Stimulated activated naive CD8-positive, alpha-beta T cell treated with anti-CD3 and anti-CD28 coated beads, Interleukin-15, Interleukin-2, amounts not matched to agents 100 U/mL and 50 U/mL, for 24 hours (primary cell): ENCODE measurements around the gene NRN1.
"Not testable (repeated sequence)": the region's sequence is repeated elsewhere in the genome, so short reads cannot be mapped to it uniquely, and the experiment has no call there.

Experiments
- ATAC-seq: fragments of 150-1000 bp; cut with Tn5 transposase; one replicate; pipeline ENCODE4 v1.10.0; 2021
- DNase-seq: peaks from one replicate; pipeline ENCODE4 v3.0.0; 2021

The NRN1 gene

DNA sequence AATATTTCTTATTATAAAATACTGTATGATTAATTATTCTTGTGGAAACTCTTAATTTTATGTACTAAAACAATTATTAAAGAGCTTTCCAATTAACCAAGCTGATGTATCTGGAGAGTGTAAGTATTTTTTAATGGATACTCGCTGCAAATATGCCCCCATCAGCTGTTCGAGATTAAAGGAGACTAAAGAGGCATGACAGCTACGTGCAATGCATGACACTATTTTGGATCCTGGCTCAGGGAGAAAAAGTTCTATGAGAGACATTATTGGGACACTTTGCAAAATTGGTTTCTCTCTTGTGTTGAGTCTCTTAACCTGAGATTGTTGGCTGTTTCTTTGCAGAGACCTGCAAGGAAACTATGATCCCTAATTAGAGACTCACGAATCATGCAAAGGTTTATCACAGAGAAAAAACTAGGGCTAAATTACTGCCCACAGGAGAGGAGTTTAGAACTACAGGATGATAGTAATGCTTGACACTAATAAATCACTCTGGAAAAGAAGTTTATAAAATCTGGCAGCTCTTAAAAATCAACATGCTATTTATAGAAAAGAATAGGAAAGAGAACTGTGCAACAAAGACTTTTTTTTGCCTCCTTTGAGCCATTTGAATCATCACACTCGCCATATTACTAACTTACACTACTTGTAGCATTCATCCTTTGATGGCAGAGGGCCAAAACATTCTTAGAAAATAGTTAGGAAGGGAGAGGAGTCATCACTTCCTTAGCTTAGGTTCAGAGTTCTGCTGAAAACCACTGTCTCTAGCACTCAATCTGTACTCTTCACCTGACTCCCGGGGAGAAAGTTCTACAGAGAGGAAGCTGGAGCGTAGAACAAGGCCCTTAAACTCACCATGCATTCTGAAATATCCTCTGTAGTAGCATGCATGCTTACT lies 25.3 kb downstream of the NRN1 start:
- ATAC-seq = peak; percentile 48

DNA sequence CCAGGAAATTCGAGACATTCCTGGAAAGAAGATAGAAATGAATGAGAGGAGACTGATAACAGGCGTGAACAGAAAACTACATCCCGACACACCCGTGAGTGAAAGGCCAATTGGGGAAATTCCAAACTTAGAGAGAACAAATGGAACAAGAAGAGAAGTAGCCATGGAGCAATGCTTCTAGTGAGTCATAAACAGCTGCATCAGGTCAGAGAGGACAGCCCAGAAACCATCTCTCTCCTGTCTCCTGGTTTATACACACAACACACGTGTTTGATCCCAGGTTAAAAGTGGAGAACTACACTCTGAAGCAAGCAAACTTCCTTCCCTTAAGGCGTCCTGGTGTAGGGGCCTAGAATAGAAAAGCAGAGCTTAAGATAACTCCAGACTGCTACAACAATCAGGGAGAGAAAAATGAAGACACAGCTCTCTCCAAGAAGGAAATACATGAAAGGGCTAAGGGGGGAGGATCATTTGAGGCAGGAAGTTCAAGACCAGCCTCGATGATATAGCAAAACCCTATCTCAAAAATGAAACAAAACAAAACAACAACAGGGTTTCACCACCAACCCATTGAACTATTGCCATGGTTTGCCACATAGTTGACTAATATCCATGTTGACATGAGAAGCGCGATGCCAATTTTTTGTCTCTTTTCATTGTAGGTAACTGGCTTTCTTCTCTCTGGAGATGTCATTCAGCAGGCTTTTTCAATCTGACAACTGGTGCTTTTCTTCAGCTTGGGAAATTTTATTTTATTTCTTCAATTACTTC lies 26.9 kb downstream of the NRN1 start:
- DNase-seq (no peak), ATAC-seq (no peak)

More for the DNA sequence above, 25.3 kb downstream of the NRN1 start:
- DNase-seq = no peak

DNA sequence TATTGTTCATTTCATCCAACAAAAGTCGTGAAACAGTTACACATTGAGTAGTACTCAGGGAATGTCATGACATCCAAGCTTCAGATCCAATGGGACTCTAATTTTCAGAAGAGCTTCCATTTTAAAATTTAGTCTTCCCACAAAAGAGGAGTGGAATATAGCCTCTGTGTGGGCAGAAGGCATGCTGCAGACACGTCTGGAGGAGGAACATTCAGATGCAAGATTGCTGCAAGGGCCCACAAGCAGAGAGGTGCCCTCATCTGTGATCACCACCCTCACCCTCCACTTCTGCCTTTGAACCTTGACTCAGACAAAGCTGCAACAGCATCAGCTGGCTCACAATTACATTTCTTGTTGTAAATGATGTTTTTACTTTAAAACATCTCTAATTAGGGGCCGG lies 29.9 kb downstream of the NRN1 start:
- no peak for DNase-seq

DNA sequence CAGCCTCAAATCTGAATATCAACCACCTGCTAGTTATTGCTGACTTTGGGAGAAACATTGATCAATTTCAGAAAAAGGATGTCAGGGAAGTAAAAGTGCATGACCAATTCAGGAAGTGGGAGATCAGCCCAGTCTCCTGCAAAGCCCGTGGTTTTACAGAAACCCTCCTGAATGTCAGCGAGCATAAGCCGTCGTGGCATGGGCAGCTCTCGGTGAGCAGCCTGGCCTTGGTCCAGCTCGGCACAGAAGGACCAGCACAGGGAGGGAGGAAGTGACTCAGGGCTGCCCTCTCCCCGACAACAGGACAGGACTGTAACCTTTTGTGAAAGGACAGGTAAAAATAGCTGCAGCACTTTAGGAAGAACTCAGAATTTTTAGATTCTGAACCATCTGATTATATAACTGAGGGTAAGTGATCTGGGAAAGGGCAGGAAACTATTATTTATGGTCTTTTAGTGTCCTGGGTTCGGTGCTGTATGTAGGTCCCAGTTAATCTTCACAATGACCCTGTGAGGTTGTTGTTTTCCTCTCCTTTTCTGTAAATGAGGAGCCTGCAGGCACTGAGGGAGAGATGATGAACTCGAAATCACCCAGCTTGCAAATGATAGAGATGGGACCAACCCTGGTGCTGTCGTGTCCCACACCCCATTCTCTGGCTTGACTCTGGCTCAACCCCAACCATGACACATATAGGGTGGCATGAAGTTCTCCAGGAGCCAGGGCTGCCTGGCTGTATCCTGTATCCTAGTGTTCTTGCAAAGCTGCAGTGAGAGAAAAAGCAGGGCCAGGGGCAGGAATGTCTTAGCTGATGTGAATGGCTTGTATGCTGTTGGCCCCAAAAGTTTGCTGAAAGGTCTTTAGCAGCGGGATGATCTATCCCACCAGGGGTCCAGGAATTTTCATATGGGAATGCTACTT lies 37.6 kb downstream of the NRN1 start:
- DNase-seq (no peak), ATAC-seq (no peak)

More for the DNA sequence above, 29.9 kb downstream of the NRN1 start:
- no peak for ATAC-seq

DNA sequence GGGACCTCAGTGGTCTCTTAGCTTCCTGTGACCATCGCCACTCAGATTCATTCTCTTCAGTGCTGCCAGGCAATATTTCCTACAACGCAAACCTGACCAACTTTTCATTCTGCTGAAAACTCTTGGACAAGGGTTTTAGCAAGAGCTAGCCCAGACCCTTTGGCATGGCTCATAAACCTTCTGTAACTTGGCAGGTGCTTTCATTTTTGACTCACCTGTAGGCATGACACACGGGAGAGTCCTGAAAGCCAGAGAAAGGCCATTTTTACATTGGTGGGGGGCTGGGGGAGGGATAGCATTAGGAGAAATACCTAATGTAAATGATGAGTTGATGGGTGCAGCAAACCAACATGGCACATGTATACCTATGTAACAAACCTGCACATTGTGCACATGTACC lies 38.7 kb downstream of the NRN1 start:
- ATAC-seq, DNase-seq: not testable (repeated sequence)

DNA sequence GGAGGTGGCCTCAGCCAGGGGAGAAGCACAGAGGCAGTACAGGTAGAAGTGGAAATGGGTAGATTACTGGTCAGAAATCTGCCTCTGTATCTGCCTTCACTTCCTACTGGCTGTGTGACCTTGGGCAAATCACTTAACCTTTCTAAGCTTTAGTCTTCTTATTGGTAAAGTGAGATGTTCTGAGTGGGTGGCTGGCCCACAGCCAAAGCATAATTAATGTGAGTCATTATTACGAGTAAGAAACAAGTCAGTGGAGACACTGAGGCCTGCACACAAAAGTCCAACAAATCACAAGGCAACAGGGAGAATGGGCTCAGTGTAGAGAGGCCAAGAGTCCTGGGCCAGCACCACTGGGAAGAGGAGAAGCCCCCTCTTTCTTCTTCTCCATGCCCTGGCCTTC lies 39.1 kb downstream of the NRN1 start:
- peak; percentile 63 for ATAC-seq
- peak; percentile 39 for DNase-seq

DNA sequence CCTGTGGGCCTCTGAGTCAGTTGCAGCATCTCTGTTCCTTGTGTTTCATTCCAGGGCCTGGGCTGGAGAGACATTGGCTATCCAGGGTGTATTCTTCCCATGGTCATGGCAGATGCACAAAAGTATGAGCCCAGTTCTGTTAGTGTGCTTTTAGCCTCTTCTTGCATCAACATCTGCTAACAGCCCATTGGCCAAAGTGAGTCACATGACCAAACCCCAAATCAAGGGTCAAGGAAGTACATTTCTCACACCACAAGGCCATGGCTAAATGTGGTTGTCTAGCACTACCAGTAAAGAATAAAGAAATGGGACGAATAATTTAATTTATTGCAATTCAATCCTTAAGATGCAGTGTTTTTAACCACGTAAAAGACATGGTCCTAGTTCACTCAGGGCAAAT lies 43.9 kb downstream of the NRN1 start:
- ATAC-seq = no peak
- DNase-seq = no peak

DNA sequence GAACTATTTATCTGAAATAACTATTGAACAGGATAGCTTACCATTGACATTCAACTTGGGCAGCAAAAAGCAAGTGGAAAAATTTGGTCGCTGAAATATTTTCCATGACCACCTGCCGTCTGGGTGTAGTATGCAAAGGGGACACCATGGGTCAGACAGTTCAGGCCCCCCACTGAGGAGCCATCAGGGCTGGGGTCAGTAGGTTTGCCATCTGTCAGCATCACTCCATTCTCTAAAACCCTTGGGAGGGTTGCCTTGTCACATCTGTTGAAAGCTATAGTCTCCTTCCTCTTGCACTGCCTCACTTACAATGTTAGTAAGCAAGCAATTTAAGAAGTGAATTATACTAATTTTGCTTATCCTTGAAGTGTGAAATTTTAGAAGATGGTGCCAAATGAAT lies 44.9 kb downstream of the NRN1 start:
- no peak for ATAC-seq
- DNase-seq = no peak

DNA sequence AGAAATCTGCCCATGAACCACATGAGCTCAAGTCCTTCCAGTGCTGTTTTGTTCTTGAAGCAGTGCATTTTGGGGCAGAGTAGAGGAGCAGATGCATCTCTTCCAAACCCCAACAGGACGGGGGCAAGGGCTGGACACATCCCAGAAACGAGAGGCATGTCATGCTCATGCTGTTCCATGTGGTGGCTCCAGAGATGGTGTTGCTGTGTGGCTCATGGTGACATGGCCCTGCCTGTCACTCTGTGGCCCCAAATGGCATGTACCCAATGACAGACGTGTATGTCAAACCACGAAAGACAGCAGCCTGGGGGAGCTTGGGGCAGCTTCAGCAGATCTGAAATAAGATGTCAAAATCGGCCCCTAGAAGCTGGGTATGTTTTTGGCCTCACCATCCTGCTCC lies 46.3 kb downstream of the NRN1 start:
- DNase-seq (no peak), ATAC-seq (no peak)

DNA sequence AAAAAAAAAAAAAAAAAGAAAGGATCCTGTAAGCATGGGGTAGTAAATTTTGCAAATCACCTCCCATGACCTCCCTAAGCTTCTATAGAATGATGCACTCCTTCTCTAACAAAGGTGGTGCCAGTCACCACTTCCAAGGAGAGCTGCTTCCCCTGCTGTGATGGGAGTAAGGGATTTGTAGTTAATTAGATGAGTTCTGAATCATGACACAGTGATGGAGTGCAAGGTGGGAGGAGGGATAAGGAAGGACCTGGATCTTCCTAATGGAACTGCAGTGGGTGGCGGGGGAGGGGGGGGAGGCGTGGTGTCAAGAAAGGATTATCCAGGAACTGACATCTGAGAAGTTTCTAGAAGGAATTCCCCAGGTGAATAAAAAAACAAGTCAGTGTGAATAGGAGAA lies 47.8 kb downstream of the NRN1 start:
- no peak for DNase-seq
- ATAC-seq = no peak

DNA sequence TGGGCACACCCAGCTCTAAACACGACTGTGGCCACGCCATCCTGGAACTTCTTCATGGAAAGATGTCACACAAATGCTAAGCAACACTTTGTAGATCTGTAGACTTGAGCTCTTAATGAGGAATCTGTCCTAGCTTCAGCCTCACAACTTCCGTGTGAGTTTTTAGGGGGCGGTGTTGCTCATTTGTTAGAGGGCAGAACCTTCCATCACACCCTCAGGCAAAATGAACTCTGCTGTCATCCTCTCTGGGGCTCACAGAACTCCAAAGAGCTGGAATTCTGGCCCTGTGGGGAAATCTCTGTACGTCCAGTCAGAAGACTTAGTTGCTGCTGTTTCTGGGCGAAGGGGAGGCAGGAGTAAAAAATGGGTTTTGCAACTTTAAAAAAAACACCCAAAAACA lies 49.8 kb downstream of the NRN1 start:
- ATAC-seq (no peak), DNase-seq (no peak)

DNA sequence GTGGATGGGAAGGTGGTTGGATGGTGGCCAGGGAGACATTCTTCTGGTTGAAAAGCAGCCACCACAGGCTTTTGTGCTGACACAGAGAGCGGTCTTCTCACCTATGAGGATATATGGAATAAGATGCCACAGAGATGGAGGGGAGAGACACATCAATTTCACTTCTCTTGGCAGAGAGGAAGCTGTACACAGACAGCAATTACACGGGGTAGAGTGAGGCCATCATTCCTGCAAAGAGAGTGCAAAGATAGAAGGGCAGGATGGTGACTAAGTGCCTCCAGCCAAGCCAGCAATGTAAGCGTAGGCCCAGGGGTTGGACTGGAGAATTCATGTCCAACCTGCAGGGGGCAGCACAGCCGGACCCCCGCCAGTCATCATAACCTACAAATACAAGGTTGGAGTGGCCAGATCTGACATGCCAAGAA lies 56.4 kb downstream of the NRN1 start:
- DNase-seq = peak; percentile 31

More for the DNA sequence above, 56.4 kb downstream of the NRN1 start:
- peak; percentile 71 for ATAC-seq
